ENCODE measurements around the gene CD82. TPM values are rescaled to one million over a fixed set of nuclear protein-coding genes. Genes with fewer than 3 reads are reported as not detected.

Gene CD82
- total and polyA plus RNA-seq, 7 experiments from 2014 or later = 36.4 to 319 (median 57.2) TPM

DNA sequence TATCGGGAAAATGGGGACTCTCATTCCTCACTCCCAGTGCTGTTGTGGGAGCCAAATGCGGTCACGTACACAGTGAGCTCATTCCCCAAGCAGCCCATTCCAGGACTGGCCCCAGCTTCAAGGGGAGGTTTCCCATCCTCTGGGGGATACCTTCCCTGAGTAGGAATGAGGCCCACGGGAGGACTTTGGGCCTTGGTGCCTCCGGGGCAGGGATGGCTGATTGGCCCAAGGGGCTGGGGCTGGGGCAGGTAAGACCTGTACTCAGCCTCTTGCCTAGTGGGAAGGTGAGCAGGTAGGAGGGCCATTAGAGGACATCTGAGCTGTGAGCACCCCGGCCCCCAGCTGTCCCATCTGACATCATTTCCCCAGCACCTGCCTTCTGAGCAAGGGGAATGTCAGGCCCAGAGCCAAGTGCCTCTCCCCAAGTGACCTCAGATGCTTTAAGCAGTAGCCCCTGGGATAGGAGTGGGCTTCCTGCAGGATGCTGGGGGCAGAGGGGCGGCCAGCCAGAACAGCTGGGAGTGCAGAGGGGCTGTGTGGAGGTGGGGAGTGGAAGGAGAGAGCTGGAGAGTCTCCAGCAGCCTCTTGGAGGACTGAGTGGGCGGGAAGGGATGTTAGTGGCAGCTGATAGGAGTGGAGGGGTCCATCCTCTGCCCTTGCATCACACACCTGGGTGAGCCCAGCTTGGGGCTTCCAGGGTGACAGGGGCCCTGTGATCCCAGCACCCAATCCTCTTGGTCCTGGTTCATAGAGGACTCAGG, 58.4 kb downstream of the CD82 start:
- H3K4me3 ChIP-seq (ENCODE audit: low read length) = no peak overlapping the region
- no peaks in the 10 kb centered on the region for H3K27me3 ChIP-seq (ENCODE audit: control insufficient read depth in 2 of 2, insufficient read depth in 2 of 2, low read length in 2 of 2)
- DNase-seq = peak in 1 of 9 donors; percentile 20
- intact Hi-C loops (cut with micrococcal nuclease) = loop anchor here in 1 of 2 donors (5.0 kb wide), 1 partner anchor 103 kb away; the partner anchor contains the start of gene TSPAN18
- peaks cover 0 to 12% of the 10 kb centered on the region in 2 donors for H3K4me1 ChIP-seq (ENCODE audit: control insufficient read depth in 2 of 2, insufficient read depth in 2 of 2, low read length in 2 of 2)
- peak overlapping the region in 2 of 10 donors; percentile 24 to 50 for H3K4me3 Mint-ChIP-seq
- peak overlapping the region in 6 of 9 donors; percentile 11 to 79 (median 48) for H3K27ac Mint-ChIP-seq
- no peak for ATAC-seq
- H3K27me3 Mint-ChIP-seq = no peaks in the 10 kb centered on the region
- H3K9me3 ChIP-seq (ENCODE audit: control insufficient read depth in 2 of 3, low read length in 3 of 3) = no peaks in the 10 kb centered on the region
- H3K36me3 ChIP-seq (ENCODE audit: control insufficient read depth in 2 of 3, insufficient read depth in 3 of 3, low read length in 3 of 3) = peaks cover 0 to 4% (median 0%) of the 10 kb centered on the region in 3 experiments
- H3K9me3 Mint-ChIP-seq = peaks cover 0 to 7% (median 2%) of the 10 kb centered on the region in 11 donors
- CTCF ChIA-PET = interaction anchor here (0.5 to 1.8 kb wide), 4 partner anchors 10 to 66 kb away, joined by 3 to 7 read pairs (median 3); no protein-coding TSS in a partner anchor
- no peak overlapping the region for H3K27ac ChIP-seq (ENCODE audit: low read depth, low read length)
- H3K4me1 Mint-ChIP-seq = peaks cover 12 to 36% (median 23%) of the 10 kb centered on the region in 7 donors
- H3K36me3 Mint-ChIP-seq = peaks cover 0 to 25% (median 3%) of the 10 kb centered on the region in 5 donors
- POLR2A ChIA-PET = no interaction called here

DNA sequence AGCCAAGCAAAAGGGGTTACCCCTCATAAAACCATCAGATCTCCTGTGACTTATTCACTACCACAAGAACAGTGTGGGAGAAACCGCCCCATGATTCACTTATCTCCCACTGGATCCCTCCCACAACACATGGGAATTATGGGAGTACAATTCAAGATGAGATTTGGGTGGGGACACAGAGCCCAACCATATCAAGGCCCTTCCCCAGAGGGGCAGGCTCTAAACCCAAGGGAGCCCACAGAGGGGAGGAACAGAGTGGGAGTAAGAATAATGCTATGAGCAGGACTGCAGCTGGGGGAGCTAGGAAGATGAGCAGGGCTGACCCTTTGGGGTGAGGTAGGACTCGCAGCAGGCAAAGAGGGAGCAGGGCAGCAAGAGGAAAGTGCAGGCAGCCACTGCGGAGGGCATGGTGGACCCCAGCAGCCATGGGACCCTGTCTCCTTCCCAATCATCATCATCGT, 59.3 kb downstream of the CD82 start:
- Histone ChIP-seq H3K36me3 (ENCODE audit: control insufficient read depth in 2 of 3, insufficient read depth in 3 of 3, low read length in 3 of 3) (no peaks in the 10 kb centered on the region), H3K4me1 (ENCODE audit: control insufficient read depth in 2 of 2, insufficient read depth in 2 of 2, low read length in 2 of 2) (peaks cover 0 to 12% of the 10 kb centered on the region in 2 donors), H3K27ac (ENCODE audit: low read depth, low read length) (no peak overlapping the region), H3K9me3 (ENCODE audit: control insufficient read depth in 2 of 3, low read length in 3 of 3) (no peaks in the 10 kb centered on the region), H3K27me3 (ENCODE audit: control insufficient read depth in 2 of 2, insufficient read depth in 2 of 2, low read length in 2 of 2) (no peaks in the 10 kb centered on the region), H3K4me3 (ENCODE audit: low read length) (no peak overlapping the region)
- H3K27ac Mint-ChIP-seq = peak overlapping the region in 3 of 9 donors; percentile 9 to 56 (median 12)
- CTCF ChIA-PET = interaction anchor here (1.8 kb wide), 1 partner anchor 67 kb away, joined by 7 read pairs; no protein-coding TSS in a partner anchor
- H3K36me3 Mint-ChIP-seq = peaks cover 0 to 25% (median 3%) of the 10 kb centered on the region in 5 donors
- DNase-seq = peak in 1 of 9 donors; percentile 19
- intact Hi-C loops (cut with micrococcal nuclease) = loop anchor here in 1 of 2 donors (5.0 kb wide), 1 partner anchor 103 kb away; the partner anchor contains the start of gene TSPAN18
- H3K9me3 Mint-ChIP-seq = peaks cover 0 to 7% (median 2%) of the 10 kb centered on the region in 11 donors
- H3K27me3 Mint-ChIP-seq = no peaks in the 10 kb centered on the region
- H3K4me1 Mint-ChIP-seq = peaks cover 12 to 34% (median 21%) of the 10 kb centered on the region in 7 donors
- ATAC-seq = no peak
- POLR2A ChIA-PET = no interaction called here
- no peak overlapping the region for H3K4me3 Mint-ChIP-seq

DNA sequence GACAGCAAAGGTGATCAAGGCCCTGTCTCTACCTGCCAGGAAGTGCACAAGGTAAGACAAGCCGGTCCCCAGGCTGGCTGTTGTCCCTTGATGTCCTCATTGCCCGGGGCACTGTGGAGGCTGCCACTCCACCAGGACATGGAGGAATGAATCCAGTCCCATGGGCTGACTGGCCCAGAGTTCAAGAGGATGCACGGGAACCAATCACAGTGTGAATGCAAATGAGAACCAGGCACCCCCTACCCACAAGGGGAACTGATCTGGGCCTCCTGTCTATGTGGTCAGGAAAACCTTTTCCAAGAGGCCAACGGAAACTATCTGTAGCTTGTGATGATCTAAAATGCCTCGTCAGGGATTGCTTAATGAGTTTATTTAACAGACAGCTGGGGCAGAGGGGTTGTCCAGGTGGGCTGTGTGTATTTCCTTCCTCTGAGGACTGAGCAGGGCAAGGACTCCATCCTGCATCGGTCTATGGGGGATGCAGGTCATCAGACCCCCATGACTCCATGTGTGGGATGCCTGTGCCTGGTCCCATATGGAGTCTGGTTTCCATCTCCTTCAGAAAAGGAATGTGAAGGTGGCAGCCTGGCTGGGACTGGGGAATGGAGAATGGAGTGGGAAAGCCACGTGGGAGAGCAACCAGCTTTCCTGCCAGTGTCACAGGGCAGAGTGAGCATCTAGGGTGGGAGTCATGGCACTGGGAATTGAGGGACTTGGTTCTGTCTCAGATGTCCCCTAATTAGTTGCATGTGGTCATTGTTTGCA, 60.5 kb downstream of the CD82 start:
- POLR2A ChIA-PET = no interaction called here
- Histone ChIP-seq H3K4me1 (ENCODE audit: control insufficient read depth in 2 of 2, insufficient read depth in 2 of 2, low read length in 2 of 2) (peaks cover 0 to 12% of the 10 kb centered on the region in 2 donors), H3K4me3 (ENCODE audit: low read length) (no peak overlapping the region), H3K27me3 (ENCODE audit: control insufficient read depth in 2 of 2, insufficient read depth in 2 of 2, low read length in 2 of 2) (no peaks in the 10 kb centered on the region), H3K36me3 (ENCODE audit: control insufficient read depth in 2 of 3, insufficient read depth in 3 of 3, low read length in 3 of 3) (no peaks in the 10 kb centered on the region), H3K27ac (ENCODE audit: low read depth, low read length) (no peak overlapping the region), H3K9me3 (ENCODE audit: control insufficient read depth in 2 of 3, low read length in 3 of 3) (no peaks in the 10 kb centered on the region)
- ATAC-seq (no peak), DNase-seq (no peak)
- Mint-ChIP-seq H3K4me3 (no peak overlapping the region), H3K36me3 (peaks cover 0 to 19% (median 0%) of the 10 kb centered on the region in 5 donors), H3K27ac (peak overlapping the region in 1 of 9 donors; percentile 17), H3K4me1 (peaks cover 12 to 29% (median 19%) of the 10 kb centered on the region in 7 donors), H3K27me3 (no peaks in the 10 kb centered on the region), H3K9me3 (peaks cover 0 to 7% (median 2%) of the 10 kb centered on the region in 11 donors)
- CTCF ChIA-PET = interaction anchor here (0.7 to 1.8 kb wide), 3 partner anchors 9 to 86 kb away, joined by 3 to 6 read pairs (median 3); no protein-coding TSS in a partner anchor
- intact Hi-C loops (cut with micrococcal nuclease) = no loop called here

DNA sequence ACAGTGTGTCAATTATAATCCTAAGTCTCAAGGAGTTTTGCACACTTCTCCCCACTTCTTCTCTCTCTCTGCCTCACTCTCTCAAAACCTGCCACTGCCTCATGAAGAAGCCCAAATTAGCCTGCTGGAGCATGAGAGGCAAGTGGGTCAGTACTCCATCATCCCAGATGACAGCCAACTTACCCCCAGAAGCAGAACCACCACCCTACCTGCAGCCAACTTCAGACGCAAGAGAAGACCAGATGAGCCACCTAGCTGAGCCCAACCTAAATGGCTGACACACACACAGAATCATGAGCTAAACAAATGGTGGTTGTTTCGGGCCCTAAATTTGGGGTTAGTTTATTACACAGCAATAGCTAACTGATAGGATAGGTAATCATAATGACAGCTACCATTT, 61.2 kb downstream of the CD82 start:
- no peak for DNase-seq
- H3K4me1 ChIP-seq (ENCODE audit: control insufficient read depth in 2 of 2, insufficient read depth in 2 of 2, low read length in 2 of 2) = peaks cover 0 to 12% of the 10 kb centered on the region in 2 donors
- no peaks in the 10 kb centered on the region for H3K27me3 ChIP-seq (ENCODE audit: control insufficient read depth in 2 of 2, insufficient read depth in 2 of 2, low read length in 2 of 2)
- intact Hi-C loops (cut with micrococcal nuclease) = no loop called here
- no peak overlapping the region for H3K4me3 ChIP-seq (ENCODE audit: low read length)
- Mint-ChIP-seq H3K4me1 (peaks cover 12 to 27% (median 18%) of the 10 kb centered on the region in 7 donors), H3K4me3 (no peak overlapping the region), H3K27me3 (no peaks in the 10 kb centered on the region), H3K36me3 (peaks cover 0 to 15% (median 0%) of the 10 kb centered on the region in 5 donors), H3K9me3 (peaks cover 0 to 7% (median 2%) of the 10 kb centered on the region in 11 donors), H3K27ac (peak overlapping the region in 2 of 9 donors; percentile 14 to 34)
- ChIA-PET CTCF (interaction anchor here (0.7 to 1.8 kb wide), 4 partner anchors 10 to 737 kb away, joined by 3 to 6 read pairs (median 3); no protein-coding TSS in a partner anchor), POLR2A (no interaction called here)
- H3K27ac ChIP-seq (ENCODE audit: low read depth, low read length) = no peak overlapping the region
- H3K36me3 ChIP-seq (ENCODE audit: control insufficient read depth in 2 of 3, insufficient read depth in 3 of 3, low read length in 3 of 3) = no peaks in the 10 kb centered on the region
- H3K9me3 ChIP-seq (ENCODE audit: control insufficient read depth in 2 of 3, low read length in 3 of 3) = no peaks in the 10 kb centered on the region
- no peak for ATAC-seq

DNA sequence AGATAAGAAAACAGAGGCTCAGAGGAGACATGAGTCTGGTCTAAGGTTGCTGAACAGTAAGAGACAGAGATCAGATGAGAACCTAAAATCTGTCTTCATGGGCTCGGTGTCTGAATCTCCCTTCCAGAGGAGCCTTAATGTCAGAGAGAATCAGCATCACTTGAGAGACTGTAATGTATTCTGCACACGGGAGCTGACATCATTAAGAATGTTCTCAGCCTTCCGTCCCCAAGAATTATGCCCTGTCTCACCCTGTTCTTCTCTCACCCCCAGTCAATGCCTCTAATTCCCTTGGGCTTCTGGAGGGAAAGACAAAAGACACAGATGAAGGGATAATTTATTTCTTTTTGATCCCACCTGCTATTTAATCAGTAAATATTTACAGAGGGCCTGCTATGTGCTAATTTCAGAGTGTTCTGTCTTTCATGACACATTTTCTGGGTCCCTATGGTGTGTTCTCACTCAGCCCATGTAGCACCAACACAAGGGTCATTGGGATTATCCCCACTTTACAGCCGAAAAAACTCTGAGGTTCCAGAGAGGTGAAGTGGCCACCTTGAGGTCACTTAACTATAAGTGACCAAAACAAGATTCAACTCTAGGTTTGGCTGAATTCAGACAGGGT, 61.8 kb downstream of the CD82 start:
- Histone ChIP-seq H3K36me3 (ENCODE audit: control insufficient read depth in 2 of 3, insufficient read depth in 3 of 3, low read length in 3 of 3) (no peaks in the 10 kb centered on the region), H3K27me3 (ENCODE audit: control insufficient read depth in 2 of 2, insufficient read depth in 2 of 2, low read length in 2 of 2) (no peaks in the 10 kb centered on the region), H3K9me3 (ENCODE audit: control insufficient read depth in 2 of 3, low read length in 3 of 3) (no peaks in the 10 kb centered on the region), H3K27ac (ENCODE audit: low read depth, low read length) (no peak overlapping the region), H3K4me1 (ENCODE audit: control insufficient read depth in 2 of 2, insufficient read depth in 2 of 2, low read length in 2 of 2) (peaks cover 0 to 12% of the 10 kb centered on the region in 2 donors), H3K4me3 (ENCODE audit: low read length) (no peak overlapping the region)
- ATAC-seq (no peak), DNase-seq (no peak)
- H3K27ac Mint-ChIP-seq = peak overlapping the region in 2 of 9 donors; percentile 32 to 38
- ChIA-PET CTCF (interaction anchor here (0.7 to 1.8 kb wide), 2 partner anchors 10 to 737 kb away, joined by 3 to 6 read pairs; no protein-coding TSS in a partner anchor), POLR2A (interaction anchor here (0.7 kb wide), 1 partner anchor 31 kb away, joined by 3 read pairs; no protein-coding TSS in a partner anchor)
- H3K9me3 Mint-ChIP-seq = peaks cover 0 to 7% (median 2%) of the 10 kb centered on the region in 11 donors
- H3K27me3 Mint-ChIP-seq = no peaks in the 10 kb centered on the region
- H3K4me1 Mint-ChIP-seq = peaks cover 12 to 29% (median 18%) of the 10 kb centered on the region in 7 donors
- H3K36me3 Mint-ChIP-seq = peaks cover 0 to 15% (median 0%) of the 10 kb centered on the region in 5 donors
- H3K4me3 Mint-ChIP-seq = no peak overlapping the region
- intact Hi-C loops (cut with micrococcal nuclease) = no loop called here

Measured in naive thymus-derived CD4-positive, alpha-beta T cell (primary cell).